Measurements from ENCODE around the gene STARD8. TPM values are rescaled to one million over a fixed set of nuclear protein-coding genes. Genes with fewer than 3 reads are reported as not detected.
"Not testable (repeated sequence)": the region's sequence is repeated elsewhere in the genome, so short reads cannot be mapped to it uniquely, and the experiment has no call there.

Gene STARD8, protein sequence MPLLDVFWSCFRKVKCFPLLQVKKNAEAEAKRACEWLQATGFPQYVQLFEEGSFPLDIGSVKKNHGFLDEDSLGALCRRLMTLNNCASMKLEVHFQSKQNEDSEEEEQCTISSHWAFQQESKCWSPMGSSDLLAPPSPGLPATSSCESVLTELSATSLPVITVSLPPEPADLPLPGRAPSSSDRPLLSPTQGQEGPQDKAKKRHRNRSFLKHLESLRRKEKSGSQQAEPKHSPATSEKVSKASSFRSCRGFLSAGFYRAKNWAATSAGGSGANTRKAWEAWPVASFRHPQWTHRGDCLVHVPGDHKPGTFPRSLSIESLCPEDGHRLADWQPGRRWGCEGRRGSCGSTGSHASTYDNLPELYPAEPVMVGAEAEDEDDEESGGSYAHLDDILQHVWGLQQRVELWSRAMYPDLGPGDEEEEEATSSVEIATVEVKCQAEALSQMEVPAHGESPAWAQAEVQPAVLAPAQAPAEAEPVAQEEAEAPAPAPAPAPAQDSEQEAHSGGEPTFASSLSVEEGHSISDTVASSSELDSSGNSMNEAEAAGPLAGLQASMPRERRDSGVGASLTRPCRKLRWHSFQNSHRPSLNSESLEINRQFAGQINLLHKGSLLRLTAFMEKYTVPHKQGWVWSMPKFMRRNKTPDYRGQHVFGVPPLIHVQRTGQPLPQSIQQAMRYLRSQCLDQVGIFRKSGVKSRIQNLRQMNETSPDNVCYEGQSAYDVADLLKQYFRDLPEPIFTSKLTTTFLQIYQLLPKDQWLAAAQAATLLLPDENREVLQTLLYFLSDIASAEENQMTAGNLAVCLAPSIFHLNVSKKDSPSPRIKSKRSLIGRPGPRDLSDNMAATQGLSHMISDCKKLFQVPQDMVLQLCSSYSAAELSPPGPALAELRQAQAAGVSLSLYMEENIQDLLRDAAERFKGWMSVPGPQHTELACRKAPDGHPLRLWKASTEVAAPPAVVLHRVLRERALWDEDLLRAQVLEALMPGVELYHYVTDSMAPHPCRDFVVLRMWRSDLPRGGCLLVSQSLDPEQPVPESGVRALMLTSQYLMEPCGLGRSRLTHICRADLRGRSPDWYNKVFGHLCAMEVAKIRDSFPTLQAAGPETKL
- total RNA-seq: 1 to 10 TPM; 1.1 to 1.3 TPM

DNA sequence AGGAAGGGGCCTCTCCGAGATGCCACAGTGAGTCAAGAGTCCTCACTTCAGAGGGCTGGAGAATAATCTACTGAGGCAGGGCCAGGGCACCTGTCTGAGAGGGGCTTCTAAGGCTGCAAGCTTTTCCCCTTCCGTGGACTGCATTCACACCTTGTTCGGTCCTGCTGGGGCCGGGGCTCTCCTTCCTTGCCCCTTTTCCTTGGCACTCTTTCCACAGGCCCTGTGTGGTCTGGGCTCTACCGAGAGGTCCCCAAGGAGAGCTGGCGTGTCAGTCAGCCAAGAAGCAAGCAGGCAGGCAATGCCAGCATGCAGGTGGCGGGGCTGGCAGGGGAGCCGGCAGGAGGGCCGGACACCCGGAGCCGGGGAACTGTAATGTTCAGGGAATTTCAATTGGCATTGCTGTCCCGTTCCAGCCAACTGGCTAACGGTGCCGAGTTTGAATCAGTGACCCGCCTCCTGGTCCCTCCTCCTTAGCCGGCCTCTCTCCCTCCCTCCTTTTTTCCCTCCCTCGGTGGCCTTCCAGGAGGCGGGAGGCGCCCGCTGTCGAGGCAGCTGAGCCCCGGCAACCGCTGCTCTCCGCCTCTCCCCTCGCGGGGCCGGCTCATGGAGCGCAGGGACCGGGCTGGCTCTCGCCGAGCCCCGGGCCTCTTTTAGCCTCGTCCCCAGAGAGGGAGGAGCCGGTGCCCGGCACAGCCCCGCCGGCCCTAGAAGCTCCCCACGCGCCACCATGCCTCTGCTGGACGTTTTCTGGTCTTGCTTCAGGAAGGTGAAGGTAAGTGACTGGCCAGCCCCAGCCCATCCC is at the start of gene STARD8:
STARD8 (plus strand) TSS at position 511 of the 802 bp plus-strand sequence; CDS start at position 728, 217 bp downstream.
- H3K4me3 Mint-ChIP-seq: no peak within 1 kb of the TSS
- peaks cover 37% of the 10 kb centered on the region for H3K27me3 Mint-ChIP-seq (ENCODE audit: low read depth)
- H3K9me3 Mint-ChIP-seq: no peaks in the 10 kb centered on the region
- ATAC-seq (replicated peaks in 1 of 2): no peak
- DNase-seq: no peak
- H3K4me1 Mint-ChIP-seq (ENCODE audit: low read depth): no peaks in the 10 kb centered on the region
- H3K36me3 Mint-ChIP-seq (ENCODE audit: insufficient read depth in 2 of 2): no peaks in the 10 kb centered on the region
- no peak within 1 kb of the TSS for H3K27ac Mint-ChIP-seq

DNA sequence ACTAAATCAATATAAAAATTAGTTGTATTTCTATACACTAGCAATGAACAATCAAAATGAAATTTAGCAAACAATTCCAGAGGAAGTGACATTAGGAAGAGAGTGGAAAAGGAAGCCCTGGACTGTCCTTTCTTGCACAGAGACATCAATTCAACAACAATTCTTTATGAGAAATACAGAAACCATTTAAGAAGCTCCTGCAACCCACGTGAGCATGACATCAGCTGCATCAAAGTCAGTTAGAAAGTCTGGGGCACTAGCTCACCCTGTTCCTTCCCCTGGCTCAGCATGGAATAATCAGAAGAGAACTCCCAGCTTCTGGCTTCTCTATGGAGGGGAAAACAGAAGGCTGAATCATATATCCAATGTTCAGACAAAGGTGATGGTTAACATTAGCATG is 48.6 kb upstream of the STARD8 start:
- peaks cover 28% of the 10 kb centered on the region for H3K27me3 Mint-ChIP-seq (ENCODE audit: low read depth)
- no peak for DNase-seq
- peaks cover 14 to 24% of the 10 kb centered on the region in 2 donors for H3K36me3 Mint-ChIP-seq (ENCODE audit: insufficient read depth in 2 of 2)
- no peak for ATAC-seq (replicated peaks in 1 of 2)
- H3K4me1 Mint-ChIP-seq (ENCODE audit: low read depth): no peaks in the 10 kb centered on the region
- H3K4me3 Mint-ChIP-seq: no peak overlapping the region
- H3K27ac Mint-ChIP-seq: no peak overlapping the region
- H3K9me3 Mint-ChIP-seq: peaks cover 10 to 18% of the 10 kb centered on the region in 2 donors

GRCh38 chrX:68599256-68600152 is 48.0 kb upstream of the STARD8 start:
- H3K36me3 Mint-ChIP-seq (ENCODE audit: insufficient read depth in 2 of 2): peaks cover 10 to 22% of the 10 kb centered on the region in 2 donors
- peaks cover 31% of the 10 kb centered on the region for H3K27me3 Mint-ChIP-seq (ENCODE audit: low read depth)
- no peak overlapping the region for H3K4me3 Mint-ChIP-seq
- ATAC-seq (replicated peaks in 1 of 2): no peak
- peaks cover 14 to 15% of the 10 kb centered on the region in 2 donors for H3K9me3 Mint-ChIP-seq
- H3K4me1 Mint-ChIP-seq (ENCODE audit: low read depth): no peaks in the 10 kb centered on the region
- DNase-seq: no peak
- H3K27ac Mint-ChIP-seq: no peak overlapping the region

GRCh38 chrX:68604216-68604615 is 43.2 kb upstream of the STARD8 start:
- H3K36me3 Mint-ChIP-seq (ENCODE audit: insufficient read depth in 2 of 2): peaks cover 7 to 24% of the 10 kb centered on the region in 2 donors
- not testable (repeated sequence) for ATAC-seq (replicated peaks in 1 of 2); H3K27ac Mint-ChIP-seq

GRCh38 chrX:68614733-68615132 is 32.7 kb upstream of the STARD8 start:
- H3K9me3 Mint-ChIP-seq; H3K4me3 Mint-ChIP-seq; H3K36me3 Mint-ChIP-seq (ENCODE audit: insufficient read depth in 2 of 2); DNase-seq; H3K4me1 Mint-ChIP-seq (ENCODE audit: low read depth); ATAC-seq (replicated peaks in 1 of 2); H3K27ac Mint-ChIP-seq; H3K27me3 Mint-ChIP-seq (ENCODE audit: low read depth): not testable (repeated sequence)

More at GRCh38 chrX:68604216-68604615, 43.2 kb upstream of the STARD8 start:
- H3K27me3 Mint-ChIP-seq (ENCODE audit: low read depth): peaks cover 11% of the 10 kb centered on the region
- H3K9me3 Mint-ChIP-seq: peaks cover 5 to 19% of the 10 kb centered on the region in 2 donors
- not testable (repeated sequence) for H3K4me3 Mint-ChIP-seq; H3K4me1 Mint-ChIP-seq (ENCODE audit: low read depth); DNase-seq

- no peak for DNase-seq
- no peaks in the 10 kb centered on the region for H3K9me3 Mint-ChIP-seq
Measured at GRCh38 chrX:68627986-68628385, 19.5 kb upstream of the STARD8 start.

DNA sequence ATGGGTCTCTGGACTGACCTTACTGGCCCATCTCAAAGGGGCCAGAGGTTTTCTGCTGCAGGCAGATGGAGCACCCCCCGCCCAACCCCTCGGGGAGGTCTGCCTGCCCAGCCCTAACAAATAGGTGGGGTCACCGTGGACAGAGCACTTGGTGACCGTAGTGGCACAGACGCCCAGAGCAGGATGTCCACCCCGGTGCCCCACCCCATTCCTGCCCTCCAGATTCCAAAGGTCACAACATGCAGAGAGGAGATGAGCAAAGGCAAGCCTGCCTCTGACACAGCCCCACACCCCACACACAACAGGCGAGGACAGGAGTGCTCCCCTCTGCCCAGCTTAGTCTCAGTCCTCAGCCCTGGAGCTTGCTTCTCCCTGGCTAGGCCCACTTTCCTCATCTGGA is 17.5 kb upstream of the STARD8 start:
- not testable (repeated sequence) for ATAC-seq (replicated peaks in 1 of 2); H3K27ac Mint-ChIP-seq; H3K9me3 Mint-ChIP-seq; DNase-seq; H3K4me1 Mint-ChIP-seq (ENCODE audit: low read depth); H3K4me3 Mint-ChIP-seq; H3K36me3 Mint-ChIP-seq (ENCODE audit: insufficient read depth in 2 of 2)
- peaks cover 45% of the 10 kb centered on the region for H3K27me3 Mint-ChIP-seq (ENCODE audit: low read depth)

More at GRCh38 chrX:68627986-68628385, 19.5 kb upstream of the STARD8 start:
- H3K4me3 Mint-ChIP-seq: no peak overlapping the region
- H3K27ac Mint-ChIP-seq: no peak overlapping the region
- H3K36me3 Mint-ChIP-seq (ENCODE audit: insufficient read depth in 2 of 2): no peaks in the 10 kb centered on the region
- no peak for ATAC-seq (replicated peaks in 1 of 2)
- no peaks in the 10 kb centered on the region for H3K4me1 Mint-ChIP-seq (ENCODE audit: low read depth)
- peaks cover 51% of the 10 kb centered on the region for H3K27me3 Mint-ChIP-seq (ENCODE audit: low read depth)

DNA sequence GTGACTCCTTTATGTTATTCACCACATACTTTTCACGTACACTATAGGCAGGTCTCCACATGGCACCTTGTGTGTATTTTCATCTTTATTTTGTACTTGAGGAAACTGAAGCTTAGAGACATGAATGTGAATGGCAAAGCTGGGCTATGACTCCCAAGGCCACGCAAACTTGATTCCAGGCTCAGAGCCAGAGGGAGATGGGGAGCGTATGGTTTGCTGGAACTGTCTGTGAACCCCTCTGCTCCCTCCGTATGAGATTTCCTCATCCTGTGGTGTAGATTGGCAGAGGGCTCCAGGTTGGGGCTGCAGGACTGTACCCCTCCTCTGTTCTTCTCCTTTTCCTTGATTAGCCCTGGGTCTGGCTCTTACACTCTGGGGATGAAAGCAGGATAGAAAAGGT is 16.1 kb upstream of the STARD8 start:
- Mint-ChIP-seq H3K27me3 (ENCODE audit: low read depth) (peaks cover 46% of the 10 kb centered on the region), H3K27ac (no peak overlapping the region), H3K4me3 (no peak overlapping the region), H3K36me3 (ENCODE audit: insufficient read depth in 2 of 2) (no peaks in the 10 kb centered on the region), H3K4me1 (ENCODE audit: low read depth) (no peaks in the 10 kb centered on the region), H3K9me3 (no peaks in the 10 kb centered on the region)
- ATAC-seq (replicated peaks in 1 of 2): no peak
- no peak for DNase-seq

DNA sequence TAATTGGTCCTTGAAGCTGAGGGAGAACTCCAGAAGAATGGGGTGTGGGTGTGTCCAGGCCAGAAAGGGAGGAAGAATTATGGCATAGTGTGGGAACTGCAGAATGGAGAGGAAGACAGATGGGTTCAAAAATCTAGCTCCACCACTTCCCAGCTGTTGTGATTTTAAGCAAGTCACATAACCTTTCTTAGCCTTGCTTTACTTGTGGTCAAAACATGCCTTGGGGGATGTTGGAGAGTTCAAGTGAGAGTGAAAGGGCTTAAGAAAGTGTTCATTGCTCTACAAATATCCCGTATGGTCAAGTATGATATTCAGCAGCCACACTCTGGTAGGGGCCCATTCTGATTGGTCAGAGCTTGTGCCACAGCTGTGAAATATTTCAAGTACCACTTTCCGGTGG is 15.0 kb upstream of the STARD8 start:
- DNase-seq (no peak), ATAC-seq (replicated peaks in 1 of 2) (no peak)
- Mint-ChIP-seq H3K4me1 (ENCODE audit: low read depth) (no peaks in the 10 kb centered on the region), H3K9me3 (no peaks in the 10 kb centered on the region), H3K27me3 (ENCODE audit: low read depth) (peaks cover 46% of the 10 kb centered on the region), H3K27ac (no peak overlapping the region), H3K4me3 (no peak overlapping the region), H3K36me3 (ENCODE audit: insufficient read depth in 2 of 2) (no peaks in the 10 kb centered on the region)

- H3K4me3 Mint-ChIP-seq: no peak overlapping the region
- H3K27me3 Mint-ChIP-seq (ENCODE audit: low read depth): peaks cover 32% of the 10 kb centered on the region
- no peak for ATAC-seq (replicated peaks in 1 of 2)
- no peaks in the 10 kb centered on the region for H3K4me1 Mint-ChIP-seq (ENCODE audit: low read depth)
- H3K27ac Mint-ChIP-seq: no peak overlapping the region
- H3K36me3 Mint-ChIP-seq (ENCODE audit: insufficient read depth in 2 of 2): no peaks in the 10 kb centered on the region
- DNase-seq: no peak
- H3K9me3 Mint-ChIP-seq: no peaks in the 10 kb centered on the region
Measured at GRCh38 chrX:68633981-68634380, 13.5 kb upstream of the STARD8 start.

DNA sequence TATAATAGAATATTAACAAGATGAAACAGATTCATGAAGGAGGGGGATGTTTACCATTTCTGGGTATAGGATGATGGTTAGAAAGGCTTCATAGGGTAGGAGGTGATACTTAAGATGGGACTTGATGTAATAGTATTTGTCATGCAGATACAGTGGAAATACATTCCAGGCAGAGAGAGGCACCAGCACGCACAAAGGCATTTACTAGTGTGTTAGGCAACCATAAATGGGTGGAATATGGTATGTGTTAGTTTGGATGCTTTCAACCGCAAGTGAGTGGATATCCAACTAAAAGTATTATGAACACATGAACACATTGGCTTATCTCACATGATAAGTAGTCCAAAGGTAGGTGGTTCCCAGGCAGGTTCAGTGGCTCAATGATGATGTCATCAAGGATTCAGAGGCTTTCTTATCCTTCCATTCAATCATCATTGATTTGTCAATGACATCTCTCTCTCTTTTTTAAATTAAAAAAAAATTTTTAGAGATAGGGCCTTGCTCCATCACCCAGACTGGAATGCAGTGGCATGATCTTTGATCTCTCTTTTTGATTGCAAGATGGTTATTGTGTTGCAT is 12.7 kb upstream of the STARD8 start:
- Mint-ChIP-seq H3K27ac (no peak overlapping the region), H3K27me3 (ENCODE audit: low read depth) (peaks cover 25% of the 10 kb centered on the region)

More for the DNA sequence above, 12.7 kb upstream of the STARD8 start:
- no peaks in the 10 kb centered on the region for H3K9me3 Mint-ChIP-seq
- H3K4me3 Mint-ChIP-seq: no peak overlapping the region
- ATAC-seq (replicated peaks in 1 of 2) (no peak), DNase-seq (no peak)
- H3K4me1 Mint-ChIP-seq (ENCODE audit: low read depth): no peaks in the 10 kb centered on the region
- no peaks in the 10 kb centered on the region for H3K36me3 Mint-ChIP-seq (ENCODE audit: insufficient read depth in 2 of 2)

Data from activated T-cell treated with anti-CD3 and anti-CD28 coated beads, Interleukin-2, amount 50 U/mL, for 72 hours (primary cell).